Peyer's patch (tissue), 4 donors: Measurements from ENCODE around the gene UGT1A10. TPM values are rescaled to one million over a fixed set of nuclear protein-coding genes. Genes with fewer than 3 reads are reported as not detected.

Source experiments
- DNase-seq, 3 donors: peaks; one replicate each; pipeline ENCODE4 v3.0.0-alpha.2; 2017 to 2019
- H3K27ac ChIP-seq, 4 donors: fragments of 200-600 bp; sonication (generic); one replicate each; pipeline ENCODE4 v1.5.1; 2016 to 2019
- H3K27me3 ChIP-seq, 2 donors: fragments of 200-600 bp; sonication (generic); one replicate each; pipeline ENCODE4 v1.5.1; 2019
- H3K36me3 ChIP-seq, 3 donors: fragments of 200-600 bp; sonication (generic); one replicate each; pipeline ENCODE4 v1.5.1; 2016 to 2019
- H3K4me1 ChIP-seq, 4 donors: fragments of 200-600 bp; sonication (generic); one replicate each; pipeline ENCODE4 v1.5.1; 2016 to 2019
- H3K4me3 ChIP-seq, 4 donors: fragments of 200-600 bp; sonication (generic); 1 replicate in 3 of 4; 2 replicates in 1 of 4; pipeline ENCODE4 v1.5.1; 2016 to 2019; ENCODE audit warnings: mild to moderate bottlenecking in 1 of 4
- H3K9me3 ChIP-seq, 4 donors: fragments of 200-600 bp; sonication (generic); one replicate each; pipeline ENCODE4 v1.5.1; 2016 to 2019; ENCODE audit warnings: mild to moderate bottlenecking in 1 of 4
- CTCF ChIP-seq, 6 experiments: fragments of 450-650 bp in 4 of 6; fragments of 200-600 bp in 2 of 6; sonication (generic) in 1 of 6; IDR thresholded peaks; one replicate each; pipeline ENCODE4 v1.5.1; 2017 to 2019; ENCODE audit warnings: antibody characterized with exemption in 6 of 6, mild to moderate bottlenecking in 3 of 6, moderate library complexity in 1 of 6
- POLR2A ChIP-seq, 2 donors: fragments of 450-650 bp; IDR thresholded peaks; one replicate each; pipeline ENCODE4 v1.5.1; 2017; ENCODE audit warnings: antibody characterized with exemption in 2 of 2, mild to moderate bottlenecking in 2 of 2, moderate library complexity in 2 of 2
- total RNA-seq, 4 donors: library from RNA; depleted of rRNA; stranded (reverse); fragments of >200 nt; gene quantifications; one replicate each; pipeline ENCODE4 v1.1.0, GENCODE V29; 2016

The UGT1A10 gene
- total RNA-seq, 4 donors from 2014 or later, result 19.0 to 168 (median 71.8) TPM

- Histone ChIP-seq H3K4me1 (no peaks in the 10 kb centered on the region), H3K36me3 (no peaks in the 10 kb centered on the region), H3K4me3 (no peak overlapping the region), H3K27me3 (no peaks in the 10 kb centered on the region), H3K9me3 (no peaks in the 10 kb centered on the region), H3K27ac (no peak overlapping the region)
- DNase-seq, result peak in 1 of 3 donors; percentile 21
- TF ChIP-seq POLR2A (IDR thresholded peaks at IDR 0.05), result no peak
- no peak for TF ChIP-seq CTCF (IDR thresholded peaks at IDR 0.05)
Measured at GRCh38 chr2:233816334-233816733, 180.1 kb downstream of the UGT1A10 start.

- TF ChIP-seq CTCF (IDR thresholded peaks at IDR 0.05) (no peak), POLR2A (IDR thresholded peaks at IDR 0.05) (no peak)
- H3K4me1 ChIP-seq, result no peaks in the 10 kb centered on the region
- no peak overlapping the region for H3K4me3 ChIP-seq
- no peaks in the 10 kb centered on the region for H3K9me3 ChIP-seq
- no peaks in the 10 kb centered on the region for H3K36me3 ChIP-seq
- DNase-seq, result peak in 2 of 3 donors; percentile 9 to 23
- H3K27me3 ChIP-seq, result no peaks in the 10 kb centered on the region
- no peak overlapping the region for H3K27ac ChIP-seq
Measured at GRCh38 chr2:233816771-233817170, 180.5 kb downstream of the UGT1A10 start.

- TF ChIP-seq CTCF (IDR thresholded peaks at IDR 0.05) (no peak), POLR2A (IDR thresholded peaks at IDR 0.05) (no peak)
Measured at GRCh38 chr2:233817361-233817911, 181.2 kb downstream of the UGT1A10 start.

GRCh38 chr2:233817995-233818638 lies 181.9 kb downstream of the UGT1A10 start:
- H3K36me3 ChIP-seq, result no peaks in the 10 kb centered on the region
- peak in 2 of 3 donors; percentile 52 to 57 for DNase-seq
- TF ChIP-seq CTCF (IDR thresholded peaks at IDR 0.05) (no peak), POLR2A (IDR thresholded peaks at IDR 0.05) (no peak)

More at GRCh38 chr2:233817361-233817911, 181.2 kb downstream of the UGT1A10 start:
- DNase-seq, result peak in 2 of 3 donors; percentile 25 to 43
- Histone ChIP-seq H3K4me3 (no peak overlapping the region), H3K9me3 (no peaks in the 10 kb centered on the region), H3K36me3 (no peaks in the 10 kb centered on the region), H3K27me3 (no peaks in the 10 kb centered on the region), H3K27ac (no peak overlapping the region), H3K4me1 (no peaks in the 10 kb centered on the region)

GRCh38 chr2:233818639-233819621 lies 182.7 kb downstream of the UGT1A10 start:
- Histone ChIP-seq H3K4me3 (no peak overlapping the region), H3K27me3 (no peaks in the 10 kb centered on the region), H3K36me3 (no peaks in the 10 kb centered on the region), H3K27ac (no peak overlapping the region), H3K9me3 (no peaks in the 10 kb centered on the region), H3K4me1 (no peaks in the 10 kb centered on the region)
- no peak for TF ChIP-seq POLR2A (IDR thresholded peaks at IDR 0.05)
- TF ChIP-seq CTCF (IDR thresholded peaks at IDR 0.05), result no peak
- DNase-seq, result peak in 2 of 3 donors; percentile 28 to 31

More at GRCh38 chr2:233817995-233818638, 181.9 kb downstream of the UGT1A10 start:
- Histone ChIP-seq H3K4me3 (no peak overlapping the region), H3K27me3 (no peaks in the 10 kb centered on the region), H3K9me3 (no peaks in the 10 kb centered on the region), H3K27ac (no peak overlapping the region), H3K4me1 (no peaks in the 10 kb centered on the region)
